GM13976 (cell line): ENCODE results near the gene WDR20.

ENCODE experiments used
- DNase-seq: peaks from one replicate; pipeline ENCODE4 v3.0.0; 2012; ENCODE audit warnings: low spot score
- in situ Hi-C: fragments of 300-500 bp; cut with MboI; formaldehyde crosslinking; loops from one replicate; pipeline ENCODE4 v1.12.0; 2022; ENCODE audit warnings: low sequenced_read_pairs, mixed read lengths, inconsistent platforms; ENCODE audit not compliant: unreplicated experiment
- TF ChIP-seq, protein P1 (sequence below): IDR thresholded peaks from 2 replicates; pipeline ENCODE4 v1.5.1; 2012; ENCODE audit warnings: borderline replicate concordance, mild to moderate bottlenecking; ENCODE audit not compliant: insufficient read depth; ENCODE audit errors: extremely low read depth, missing control alignments, control extremely low read depth

WDR20 gene

DNA sequence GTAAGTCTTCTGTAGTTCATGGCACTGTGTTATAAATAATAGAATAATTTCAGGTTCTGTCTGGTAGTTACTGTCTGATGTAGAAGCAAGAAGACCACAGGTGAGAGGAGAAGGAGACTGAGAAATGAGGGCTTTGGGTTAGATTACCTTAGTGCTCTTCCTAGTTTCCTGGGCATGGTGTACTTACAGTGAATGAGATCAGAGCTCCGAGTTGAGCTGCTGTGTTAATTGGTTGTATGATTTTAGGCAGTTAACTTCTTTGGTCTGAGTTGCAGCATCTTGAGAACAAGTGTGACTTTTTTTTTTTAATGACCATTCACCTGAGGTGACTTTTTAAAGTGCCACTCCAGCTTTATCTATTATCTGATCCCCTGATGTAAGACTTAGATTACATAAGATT lies 41.5 kb downstream of the WDR20 start:
- in situ Hi-C loops: no loop called here
- TF ChIP-seq, protein P1, sequence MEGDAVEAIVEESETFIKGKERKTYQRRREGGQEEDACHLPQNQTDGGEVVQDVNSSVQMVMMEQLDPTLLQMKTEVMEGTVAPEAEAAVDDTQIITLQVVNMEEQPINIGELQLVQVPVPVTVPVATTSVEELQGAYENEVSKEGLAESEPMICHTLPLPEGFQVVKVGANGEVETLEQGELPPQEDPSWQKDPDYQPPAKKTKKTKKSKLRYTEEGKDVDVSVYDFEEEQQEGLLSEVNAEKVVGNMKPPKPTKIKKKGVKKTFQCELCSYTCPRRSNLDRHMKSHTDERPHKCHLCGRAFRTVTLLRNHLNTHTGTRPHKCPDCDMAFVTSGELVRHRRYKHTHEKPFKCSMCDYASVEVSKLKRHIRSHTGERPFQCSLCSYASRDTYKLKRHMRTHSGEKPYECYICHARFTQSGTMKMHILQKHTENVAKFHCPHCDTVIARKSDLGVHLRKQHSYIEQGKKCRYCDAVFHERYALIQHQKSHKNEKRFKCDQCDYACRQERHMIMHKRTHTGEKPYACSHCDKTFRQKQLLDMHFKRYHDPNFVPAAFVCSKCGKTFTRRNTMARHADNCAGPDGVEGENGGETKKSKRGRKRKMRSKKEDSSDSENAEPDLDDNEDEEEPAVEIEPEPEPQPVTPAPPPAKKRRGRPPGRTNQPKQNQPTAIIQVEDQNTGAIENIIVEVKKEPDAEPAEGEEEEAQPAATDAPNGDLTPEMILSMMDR: no peak
- no peak for DNase-seq

DNA sequence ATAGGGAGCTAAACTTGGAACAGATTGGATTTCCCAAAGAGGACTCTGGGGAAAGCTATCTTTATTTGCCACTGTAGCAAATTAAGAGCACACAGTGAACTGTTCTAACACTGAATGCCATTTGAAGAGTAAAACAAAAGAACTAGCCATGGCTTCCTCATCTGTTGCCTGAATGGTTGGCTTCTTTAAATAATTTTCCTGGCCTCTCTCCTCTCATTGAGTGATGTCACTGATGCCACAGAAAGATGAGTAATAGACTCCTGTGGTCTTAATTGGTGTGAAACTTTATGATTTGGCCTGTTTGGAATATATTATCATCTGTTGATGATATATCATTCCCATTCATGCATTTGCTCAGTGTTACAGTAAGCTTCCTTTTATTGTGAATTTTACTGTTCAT lies 42.5 kb downstream of the WDR20 start:
- in situ Hi-C loops: no loop called here
- TF ChIP-seq, protein P1: no peak
- DNase-seq: no peak

DNA sequence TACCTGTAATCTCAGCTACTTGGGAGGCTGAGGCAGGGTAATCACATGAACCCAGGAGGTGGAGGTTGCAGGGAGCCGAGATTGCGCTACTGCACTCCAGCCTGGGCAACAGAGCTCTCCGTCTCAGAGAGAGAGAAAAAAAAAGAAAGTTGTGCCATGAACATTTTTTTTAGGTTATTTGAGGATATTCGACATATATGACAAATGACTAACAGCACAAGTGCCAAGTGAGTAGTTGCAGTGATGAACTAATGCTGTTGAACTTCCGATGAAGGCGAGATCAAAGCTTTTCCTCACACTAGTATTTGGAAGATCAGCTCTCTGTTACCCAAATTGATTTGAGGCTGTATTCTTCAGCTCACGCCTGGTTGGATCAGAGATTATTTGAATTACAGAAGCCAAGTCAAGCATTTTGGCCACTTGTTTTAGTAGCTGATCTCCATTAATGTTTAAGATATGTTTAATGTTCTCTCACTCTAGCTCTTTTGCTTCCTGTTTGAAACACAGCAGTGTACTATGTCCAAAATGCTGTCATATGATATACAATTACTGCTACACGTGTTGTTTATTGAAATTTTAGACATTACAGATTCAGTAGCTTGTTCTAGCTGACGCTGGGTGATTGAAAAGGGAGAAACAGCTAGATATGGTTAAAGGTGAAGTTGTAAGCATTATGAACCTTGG lies 43.4 kb downstream of the WDR20 start:
- TF ChIP-seq, protein P1: no peak
- in situ Hi-C loops: no loop called here
- no peak for DNase-seq

DNA sequence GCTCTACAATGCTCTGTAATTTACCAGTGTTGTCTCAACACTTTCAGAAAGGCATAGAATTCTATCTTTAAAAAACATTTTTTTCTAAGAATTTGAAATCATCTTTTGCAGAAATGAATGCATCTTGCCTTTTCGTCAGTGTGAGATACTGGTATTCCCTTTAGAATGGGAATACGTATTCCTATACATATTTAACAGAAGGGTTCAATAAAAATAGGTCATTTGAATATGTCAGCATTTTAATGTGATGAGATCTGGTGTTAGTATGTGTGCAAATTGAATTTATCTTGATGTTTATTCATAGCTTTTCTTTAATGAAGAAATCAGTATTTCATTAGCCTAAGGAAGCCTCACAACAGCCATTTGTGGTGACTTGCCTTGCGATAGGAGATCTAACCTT lies 44.2 kb downstream of the WDR20 start:
- TF ChIP-seq, protein P1: no peak
- no peak for DNase-seq
- in situ Hi-C loops: no loop called here

DNA sequence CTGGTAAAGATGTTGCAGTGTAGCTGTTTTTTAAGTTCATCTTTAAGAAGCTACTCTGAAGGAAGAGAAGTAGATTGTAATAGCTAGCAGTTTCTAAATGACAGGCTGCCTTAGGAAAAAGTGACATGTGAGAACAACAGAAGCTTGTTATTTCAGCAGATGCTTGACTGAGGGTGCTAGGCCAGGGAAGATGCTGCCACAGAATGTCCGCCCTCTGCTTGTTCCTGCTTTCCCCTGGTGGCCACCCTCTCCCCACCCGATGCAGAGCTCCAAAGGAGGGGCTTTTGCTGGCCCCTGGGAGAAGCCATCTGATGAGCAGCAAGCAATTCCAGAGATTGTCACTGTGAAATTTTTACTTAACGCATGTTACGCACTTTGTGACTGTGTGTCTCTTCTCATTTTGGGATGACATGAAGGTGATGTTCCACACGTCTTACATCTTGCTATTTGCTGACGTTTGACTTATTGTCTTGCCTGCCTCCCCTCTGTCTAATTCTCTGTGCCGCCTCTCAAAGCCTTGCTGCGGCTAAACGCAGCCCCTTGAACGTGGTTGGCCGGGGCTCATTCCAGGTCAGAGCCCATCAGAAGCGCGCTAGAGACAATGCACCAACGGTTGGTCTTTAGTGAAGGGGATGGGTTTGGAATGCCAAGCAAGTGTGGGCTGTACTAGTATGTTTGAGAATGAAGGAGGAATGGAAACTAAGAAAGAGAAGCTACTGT lies 44.8 kb downstream of the WDR20 start:
- in situ Hi-C loops: no loop called here

DNA sequence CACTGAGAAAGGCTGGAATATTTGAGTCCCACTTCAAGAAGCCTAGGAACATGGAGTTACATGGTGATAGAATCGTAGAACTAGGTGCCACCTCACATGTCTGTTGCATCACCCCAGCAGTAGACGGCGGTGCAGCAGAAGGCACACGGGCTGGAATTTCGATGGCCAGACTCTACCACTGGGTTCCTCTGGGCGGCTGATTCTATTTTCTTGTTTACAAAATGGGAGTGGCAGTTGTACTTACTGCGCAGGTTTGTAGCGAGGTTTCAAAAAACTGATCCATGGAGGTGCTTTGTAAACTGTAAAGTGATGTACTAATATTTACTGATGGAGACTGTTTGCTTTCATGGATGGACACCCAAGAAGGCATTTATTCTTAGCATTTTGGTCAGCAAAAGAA lies 45.7 kb downstream of the WDR20 start:
- TF ChIP-seq, protein P1: no peak
- no peak for DNase-seq
- in situ Hi-C loops: no loop called here

More for the DNA sequence above, 44.8 kb downstream of the WDR20 start:
- DNase-seq: peak; percentile 58
- TF ChIP-seq, protein P1: no peak
